ENCODE measurements around the gene TBC1D24. TPM values are rescaled to one million over a fixed set of nuclear protein-coding genes. Genes with fewer than 3 reads are reported as not detected.

The TBC1D24 gene
- total and polyA plus RNA-seq, 7 experiments from 2014 or later = 1.7 to 13.5 (median 9.2) TPM

GRCh38 chr16:2487517-2487842 is 12.6 kb downstream of the TBC1D24 start:
- DNase-seq (no peak), ATAC-seq (no peak)
- H3K27ac ChIP-seq (ENCODE audit: low read depth, low read length) = peak overlapping the region; percentile 24
- POLR2A ChIA-PET = interaction anchor here (1.3 to 1.6 kb wide), 3 partner anchors 27 to 92 kb away, joined by 3 read pairs; partner anchors contain the start of genes ATP6V0C and CCNF
- H3K9me3 Mint-ChIP-seq = no peaks in the 10 kb centered on the region
- H3K4me1 Mint-ChIP-seq = peaks cover 11 to 20% (median 13%) of the 10 kb centered on the region in 7 donors
- CTCF ChIA-PET = interaction anchor here (1.4 to 1.5 kb wide), 2 partner anchors 58 to 293 kb away, joined by 4 to 6 read pairs; partner anchors contain the start of gene CCNF
- no peak overlapping the region for H3K4me3 ChIP-seq (ENCODE audit: low read length)
- peak overlapping the region; percentile 25 to 94 (median 75) for H3K27ac Mint-ChIP-seq
- H3K36me3 Mint-ChIP-seq = no peaks in the 10 kb centered on the region
- H3K36me3 ChIP-seq (ENCODE audit: control insufficient read depth in 2 of 3, insufficient read depth in 3 of 3, low read length in 3 of 3) = no peaks in the 10 kb centered on the region
- H3K9me3 ChIP-seq (ENCODE audit: control insufficient read depth in 2 of 3, low read length in 3 of 3) = no peaks in the 10 kb centered on the region
- no peaks in the 10 kb centered on the region for H3K27me3 ChIP-seq (ENCODE audit: control insufficient read depth in 2 of 2, insufficient read depth in 2 of 2, low read length in 2 of 2)
- H3K4me3 Mint-ChIP-seq = peak overlapping the region; percentile 39 to 76 (median 56)
- intact Hi-C loops (cut with micrococcal nuclease) = loop anchor here (1.0 kb wide), 7 partner anchors 13 to 292 kb away; partner anchors contain the start of genes ABCA3 (in 2 of the 2), CCNF (in 1 of the 2), ECI1 (in 1 of the 2) and RNPS1 (in 1 of the 2)
- H3K27me3 Mint-ChIP-seq = no peaks in the 10 kb centered on the region
- peaks cover 10 to 15% of the 10 kb centered on the region in 2 donors for H3K4me1 ChIP-seq (ENCODE audit: control insufficient read depth in 2 of 2, insufficient read depth in 2 of 2, low read length in 2 of 2)

DNA sequence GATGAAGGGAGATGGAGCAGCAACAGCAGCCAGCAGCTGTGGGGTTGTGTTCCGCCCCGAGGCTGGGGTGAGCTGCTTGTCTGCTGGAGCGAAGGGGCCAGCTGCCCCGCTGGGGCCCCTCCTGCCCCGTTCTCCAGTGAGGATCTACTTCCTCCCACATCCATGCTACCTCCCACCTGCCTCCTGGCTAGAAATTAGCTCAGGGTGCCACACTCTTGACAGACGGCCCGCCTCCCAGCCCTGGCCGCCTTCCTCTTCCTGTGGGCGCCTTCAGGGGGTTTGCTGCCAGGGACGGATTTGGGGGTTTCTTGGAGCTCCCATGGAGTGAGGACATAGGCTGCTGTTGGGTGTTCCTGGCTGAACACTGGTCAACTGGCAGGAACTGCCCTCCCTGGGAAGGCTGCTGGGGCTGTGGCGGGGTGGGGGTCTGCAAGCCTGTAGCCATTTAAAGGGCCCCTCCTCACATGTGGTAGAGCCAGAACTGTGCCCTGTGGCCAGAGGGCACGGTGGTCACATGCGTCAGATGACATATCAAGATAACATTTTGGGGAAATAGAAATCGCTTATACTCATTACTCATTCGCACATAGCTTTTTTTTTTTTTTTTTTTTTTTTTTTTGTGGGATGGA is 13.1 kb downstream of the TBC1D24 start:
- DNase-seq = no peak
- no peak overlapping the region for H3K27ac ChIP-seq (ENCODE audit: low read depth, low read length)
- no peak overlapping the region for H3K4me3 ChIP-seq (ENCODE audit: low read length)
- H3K27me3 ChIP-seq (ENCODE audit: control insufficient read depth in 2 of 2, insufficient read depth in 2 of 2, low read length in 2 of 2) = no peaks in the 10 kb centered on the region
- peaks cover 10 to 15% of the 10 kb centered on the region in 2 donors for H3K4me1 ChIP-seq (ENCODE audit: control insufficient read depth in 2 of 2, insufficient read depth in 2 of 2, low read length in 2 of 2)
- peak; percentile 45 for ATAC-seq
- Mint-ChIP-seq H3K36me3 (no peaks in the 10 kb centered on the region), H3K27me3 (no peaks in the 10 kb centered on the region), H3K9me3 (no peaks in the 10 kb centered on the region), H3K27ac (no peak overlapping the region), H3K4me1 (peaks cover 11 to 16% (median 13%) of the 10 kb centered on the region in 7 donors), H3K4me3 (peak overlapping the region in 1 of 10 donors; percentile 68)
- CTCF ChIA-PET = interaction anchor here (1.1 to 1.4 kb wide), 2 partner anchors 148 to 293 kb away, joined by 4 read pairs; partner anchors contain the start of gene ABCA3
- no peaks in the 10 kb centered on the region for H3K36me3 ChIP-seq (ENCODE audit: control insufficient read depth in 2 of 3, insufficient read depth in 3 of 3, low read length in 3 of 3)
- no peaks in the 10 kb centered on the region for H3K9me3 ChIP-seq (ENCODE audit: control insufficient read depth in 2 of 3, low read length in 3 of 3)
- intact Hi-C loops (cut with micrococcal nuclease) = loop anchor here (1.0 kb wide), 7 partner anchors 14 to 293 kb away; partner anchors contain the start of genes ABCA3 (in 2 of the 2), CCNF (in 1 of the 2), ECI1 (in 1 of the 2) and RNPS1 (in 1 of the 2)
- POLR2A ChIA-PET = interaction anchor here (0.6 to 0.8 kb wide), 3 partner anchors 149 to 479 kb away, joined by 3 read pairs; no protein-coding TSS in a partner anchor

GRCh38 chr16:2489581-2489980 is 14.7 kb downstream of the TBC1D24 start:
- DNase-seq = no peak
- no peaks in the 10 kb centered on the region for H3K36me3 Mint-ChIP-seq
- Histone ChIP-seq H3K36me3 (ENCODE audit: control insufficient read depth in 2 of 3, insufficient read depth in 3 of 3, low read length in 3 of 3) (no peaks in the 10 kb centered on the region), H3K27me3 (ENCODE audit: control insufficient read depth in 2 of 2, insufficient read depth in 2 of 2, low read length in 2 of 2) (no peaks in the 10 kb centered on the region), H3K4me3 (ENCODE audit: low read length) (no peak overlapping the region), H3K4me1 (ENCODE audit: control insufficient read depth in 2 of 2, insufficient read depth in 2 of 2, low read length in 2 of 2) (peaks cover 10 to 15% of the 10 kb centered on the region in 2 donors), H3K9me3 (ENCODE audit: control insufficient read depth in 2 of 3, low read length in 3 of 3) (no peaks in the 10 kb centered on the region), H3K27ac (ENCODE audit: low read depth, low read length) (no peak overlapping the region)
- peaks cover 11 to 14% (median 12%) of the 10 kb centered on the region in 7 donors for H3K4me1 Mint-ChIP-seq
- H3K9me3 Mint-ChIP-seq = no peaks in the 10 kb centered on the region
- H3K27ac Mint-ChIP-seq = no peak overlapping the region
- H3K4me3 Mint-ChIP-seq = no peak overlapping the region
- ChIA-PET CTCF (interaction anchor here (0.6 kb wide), 1 partner anchor 228 kb away, joined by 3 read pairs; no protein-coding TSS in a partner anchor), POLR2A (no interaction called here)
- no peak for ATAC-seq
- intact Hi-C loops (cut with micrococcal nuclease) = no loop called here
- no peaks in the 10 kb centered on the region for H3K27me3 Mint-ChIP-seq

GRCh38 chr16:2490190-2491105 is 15.5 kb downstream of the TBC1D24 start:
- POLR2A ChIA-PET = no interaction called here

GRCh38 chr16:2492292-2492691 is 17.4 kb downstream of the TBC1D24 start:
- Mint-ChIP-seq H3K9me3 (no peaks in the 10 kb centered on the region), H3K27ac (peak overlapping the region in 1 of 9 donors; percentile 36), H3K27me3 (no peaks in the 10 kb centered on the region), H3K4me1 (peaks cover 3 to 5% (median 4%) of the 10 kb centered on the region in 7 donors), H3K4me3 (no peak overlapping the region), H3K36me3 (peaks cover 0 to 3% (median 0%) of the 10 kb centered on the region in 5 donors)
- Histone ChIP-seq H3K9me3 (ENCODE audit: control insufficient read depth in 2 of 3, low read length in 3 of 3) (no peaks in the 10 kb centered on the region), H3K36me3 (ENCODE audit: control insufficient read depth in 2 of 3, insufficient read depth in 3 of 3, low read length in 3 of 3) (peaks cover 0 to 15% (median 0%) of the 10 kb centered on the region in 3 experiments), H3K27me3 (ENCODE audit: control insufficient read depth in 2 of 2, insufficient read depth in 2 of 2, low read length in 2 of 2) (no peaks in the 10 kb centered on the region), H3K4me3 (ENCODE audit: low read length) (no peak overlapping the region), H3K4me1 (ENCODE audit: control insufficient read depth in 2 of 2, insufficient read depth in 2 of 2, low read length in 2 of 2) (peaks cover 2 to 4% of the 10 kb centered on the region in 2 donors), H3K27ac (ENCODE audit: low read depth, low read length) (no peak overlapping the region)
- CTCF ChIA-PET = interaction anchor here (0.9 kb wide), 1 partner anchor 9 kb away, joined by 3 read pairs; no protein-coding TSS in a partner anchor
- ATAC-seq (no peak), DNase-seq (no peak)
- intact Hi-C loops (cut with micrococcal nuclease) = no loop called here
- POLR2A ChIA-PET = no interaction called here

More at GRCh38 chr16:2490190-2491105, 15.5 kb downstream of the TBC1D24 start:
- DNase-seq = no peak
- CTCF ChIA-PET = no interaction called here
- no peak overlapping the region for H3K27ac ChIP-seq (ENCODE audit: low read depth, low read length)
- ATAC-seq = no peak
- Mint-ChIP-seq H3K4me3 (no peak overlapping the region), H3K4me1 (peaks cover 10 to 13% (median 11%) of the 10 kb centered on the region in 7 donors), H3K36me3 (no peaks in the 10 kb centered on the region), H3K27me3 (no peaks in the 10 kb centered on the region), H3K27ac (no peak overlapping the region), H3K9me3 (no peaks in the 10 kb centered on the region)
- no peak overlapping the region for H3K4me3 ChIP-seq (ENCODE audit: low read length)
- H3K27me3 ChIP-seq (ENCODE audit: control insufficient read depth in 2 of 2, insufficient read depth in 2 of 2, low read length in 2 of 2) = no peaks in the 10 kb centered on the region
- H3K9me3 ChIP-seq (ENCODE audit: control insufficient read depth in 2 of 3, low read length in 3 of 3) = no peaks in the 10 kb centered on the region
- peaks cover 10 to 15% of the 10 kb centered on the region in 2 donors for H3K4me1 ChIP-seq (ENCODE audit: control insufficient read depth in 2 of 2, insufficient read depth in 2 of 2, low read length in 2 of 2)
- H3K36me3 ChIP-seq (ENCODE audit: control insufficient read depth in 2 of 3, insufficient read depth in 3 of 3, low read length in 3 of 3) = no peaks in the 10 kb centered on the region
- intact Hi-C loops (cut with micrococcal nuclease) = no loop called here

DNA sequence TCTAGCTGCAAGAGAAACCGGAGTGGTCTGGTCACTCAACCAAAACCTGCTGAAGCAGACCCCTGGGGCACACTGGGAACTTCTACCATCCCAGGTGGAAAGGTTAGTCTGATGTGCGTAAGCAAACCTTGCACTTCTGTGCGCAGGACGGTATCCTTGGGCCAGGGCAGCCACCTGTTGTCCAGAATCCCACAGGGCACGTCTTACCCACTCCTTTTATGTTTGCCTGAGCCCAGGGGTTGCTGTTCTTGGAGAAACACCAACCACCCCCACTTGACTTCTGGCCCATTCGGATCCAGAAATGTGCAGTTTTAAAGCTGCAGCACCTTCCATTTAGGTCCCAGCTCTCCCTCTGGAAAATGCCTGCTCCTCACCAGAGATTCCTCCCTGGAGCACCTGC is 18.7 kb downstream of the TBC1D24 start:
- ChIA-PET POLR2A (no interaction called here), CTCF (no interaction called here)
- Histone ChIP-seq H3K27ac (ENCODE audit: low read depth, low read length) (no peak overlapping the region), H3K27me3 (ENCODE audit: control insufficient read depth in 2 of 2, insufficient read depth in 2 of 2, low read length in 2 of 2) (no peaks in the 10 kb centered on the region), H3K4me1 (ENCODE audit: control insufficient read depth in 2 of 2, insufficient read depth in 2 of 2, low read length in 2 of 2) (no peaks in the 10 kb centered on the region), H3K36me3 (ENCODE audit: control insufficient read depth in 2 of 3, insufficient read depth in 3 of 3, low read length in 3 of 3) (peaks cover 0 to 19% (median 0%) of the 10 kb centered on the region in 3 experiments), H3K9me3 (ENCODE audit: control insufficient read depth in 2 of 3, low read length in 3 of 3) (no peaks in the 10 kb centered on the region), H3K4me3 (ENCODE audit: low read length) (no peak overlapping the region)
- H3K27me3 Mint-ChIP-seq = no peaks in the 10 kb centered on the region
- no peaks in the 10 kb centered on the region for H3K4me1 Mint-ChIP-seq
- DNase-seq (no peak), ATAC-seq (no peak)
- H3K9me3 Mint-ChIP-seq = no peaks in the 10 kb centered on the region
- no peak overlapping the region for H3K4me3 Mint-ChIP-seq
- intact Hi-C loops (cut with micrococcal nuclease) = no loop called here
- peaks cover 0 to 8% (median 0%) of the 10 kb centered on the region in 5 donors for H3K36me3 Mint-ChIP-seq
- H3K27ac Mint-ChIP-seq = no peak overlapping the region
